Spleen (tissue), 7 donors: ENCODE measurements around the gene NFE2.

Source experiments
- POLR2A ChIP-seq, 3 donors: fragments of 450-650 bp; IDR thresholded peaks; one replicate each; pipeline ENCODE4 v1.5.1; 2017; ENCODE audit warnings: antibody characterized with exemption in 3 of 3, mild to moderate bottlenecking in 1 of 3
- TF ChIP-seq, protein P1 (sequence below), 11 experiments: fragments of 200-600 bp in 7 of 11; fragments of 450-650 bp in 4 of 11; sonication (generic) in 4 of 11; IDR thresholded peaks in 8 of 11; conservative IDR thresholded peaks in 3 of 11; 1 replicate in 7 of 11; 2 replicates in 4 of 11; pipeline versions ENCODE4 v1.4.0 to v1.8.0; 2016 to 2021; ENCODE audit warnings: antibody characterized with exemption in 11 of 11, inconsistent platforms in 4 of 11, mild to moderate bottlenecking in 1 of 11
- donor health status: DM: no; HTN: no; CAD: no; lungs with moderate emphysema.
- donor health status: DM: no; HTN: no; CAD: no.
- donor health status: DM: no; HTN: no; CAD: no.

DNA sequence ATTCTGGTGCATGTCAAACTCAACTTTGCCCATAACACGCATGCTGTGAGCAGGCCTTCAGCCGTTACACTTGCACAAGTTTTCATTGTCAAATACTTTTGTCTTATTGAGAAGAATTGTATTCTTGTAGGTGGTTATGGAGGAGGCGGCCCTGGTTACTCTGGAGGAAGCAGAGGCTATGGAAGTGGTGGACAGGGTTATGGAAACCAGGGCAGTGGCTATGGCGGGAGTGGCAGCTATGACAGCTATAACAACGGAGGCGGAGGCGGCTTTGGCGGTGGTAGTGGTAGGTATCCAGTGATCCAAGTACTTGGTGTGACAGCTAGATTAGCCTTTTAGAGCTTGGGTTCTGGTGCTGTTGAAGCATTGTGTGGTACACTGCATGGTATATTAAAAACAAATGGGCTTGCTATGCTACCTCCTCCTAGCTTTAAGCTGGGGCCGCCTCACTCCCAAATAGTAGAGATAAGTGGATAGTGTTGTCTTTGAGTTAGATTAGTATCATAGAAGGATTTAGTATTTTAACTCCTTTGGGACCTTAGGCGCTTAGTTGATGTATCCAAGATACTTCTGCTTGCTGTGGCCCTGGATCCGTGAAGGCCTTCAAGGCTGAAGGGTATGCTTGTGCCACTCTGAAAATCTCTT lies 17.7 kb downstream of the NFE2 start:
- TF ChIP-seq, protein P1, sequence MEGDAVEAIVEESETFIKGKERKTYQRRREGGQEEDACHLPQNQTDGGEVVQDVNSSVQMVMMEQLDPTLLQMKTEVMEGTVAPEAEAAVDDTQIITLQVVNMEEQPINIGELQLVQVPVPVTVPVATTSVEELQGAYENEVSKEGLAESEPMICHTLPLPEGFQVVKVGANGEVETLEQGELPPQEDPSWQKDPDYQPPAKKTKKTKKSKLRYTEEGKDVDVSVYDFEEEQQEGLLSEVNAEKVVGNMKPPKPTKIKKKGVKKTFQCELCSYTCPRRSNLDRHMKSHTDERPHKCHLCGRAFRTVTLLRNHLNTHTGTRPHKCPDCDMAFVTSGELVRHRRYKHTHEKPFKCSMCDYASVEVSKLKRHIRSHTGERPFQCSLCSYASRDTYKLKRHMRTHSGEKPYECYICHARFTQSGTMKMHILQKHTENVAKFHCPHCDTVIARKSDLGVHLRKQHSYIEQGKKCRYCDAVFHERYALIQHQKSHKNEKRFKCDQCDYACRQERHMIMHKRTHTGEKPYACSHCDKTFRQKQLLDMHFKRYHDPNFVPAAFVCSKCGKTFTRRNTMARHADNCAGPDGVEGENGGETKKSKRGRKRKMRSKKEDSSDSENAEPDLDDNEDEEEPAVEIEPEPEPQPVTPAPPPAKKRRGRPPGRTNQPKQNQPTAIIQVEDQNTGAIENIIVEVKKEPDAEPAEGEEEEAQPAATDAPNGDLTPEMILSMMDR (IDR thresholded peaks at IDR 0.05 in 8 of 11, conservative IDR thresholded peaks at IDR 0.05 in 3 of 11) = no peak
- no peak for TF ChIP-seq POLR2A (IDR thresholded peaks at IDR 0.05)
